ENCODE results near the gene DNAAF5. TPM values are rescaled to one million over a fixed set of nuclear protein-coding genes. Genes with fewer than 3 reads are reported as not detected.
"Not testable (repeated sequence)": the region's sequence is repeated elsewhere in the genome, so short reads cannot be mapped to it uniquely, and the experiment has no call there.

DNAAF5 gene
- total RNA-seq, 4 donors from 2014 or later: 26.8 to 75.8 (median 45.3) TPM

DNA sequence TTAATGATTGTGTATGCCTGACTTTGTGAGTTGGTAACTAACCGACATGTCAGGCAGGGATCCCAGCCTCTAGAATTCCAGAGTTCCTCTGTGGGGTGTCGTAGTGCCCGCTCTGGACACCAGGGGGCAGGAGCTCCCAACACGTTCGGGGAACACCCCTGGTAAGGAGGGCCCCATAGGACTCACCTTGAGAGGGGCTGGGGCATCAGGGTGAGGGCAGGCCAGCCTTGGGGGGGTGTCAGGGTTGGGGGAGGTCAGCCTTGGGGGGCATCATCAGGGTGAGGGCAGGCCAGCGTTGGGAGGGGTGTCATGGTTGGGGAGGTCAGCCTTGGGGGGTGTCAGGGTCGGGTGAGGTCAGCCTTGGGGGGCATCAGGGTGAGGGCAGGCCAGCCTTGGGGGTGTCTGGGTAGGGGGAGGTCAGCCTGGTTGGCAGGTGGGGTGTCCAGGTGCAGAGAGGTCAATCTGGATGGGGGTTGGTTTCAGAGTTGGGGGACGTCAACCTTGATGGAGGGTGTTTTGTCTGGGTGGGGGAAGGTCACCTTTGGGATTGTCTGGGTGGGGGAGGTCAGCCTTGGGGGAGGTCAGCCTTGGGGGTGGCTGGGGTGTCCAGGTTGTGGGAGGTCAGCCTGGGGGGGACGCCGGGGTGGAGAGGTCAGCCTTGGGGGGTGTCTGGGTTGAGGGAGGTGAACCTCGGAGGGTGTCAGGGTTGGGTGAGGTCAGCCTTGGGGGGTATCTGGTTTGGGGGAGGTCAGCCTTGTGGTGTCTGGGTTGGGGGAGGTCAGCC, 60.2 kb downstream of the DNAAF5 start:
- peak; percentile 40 to 86 (median 84) for DNase-seq
- Histone ChIP-seq H3K4me3 (no peak overlapping the region), H3K4me1 (no peaks in the 10 kb centered on the region), H3K36me3 (peaks cover 0 to 38% (median 0%) of the 10 kb centered on the region in 3 donors), H3K27me3 (no peaks in the 10 kb centered on the region), H3K27ac (no peak overlapping the region), H3K9me3 (no peaks in the 10 kb centered on the region)
- TF ChIP-seq, protein P1, sequence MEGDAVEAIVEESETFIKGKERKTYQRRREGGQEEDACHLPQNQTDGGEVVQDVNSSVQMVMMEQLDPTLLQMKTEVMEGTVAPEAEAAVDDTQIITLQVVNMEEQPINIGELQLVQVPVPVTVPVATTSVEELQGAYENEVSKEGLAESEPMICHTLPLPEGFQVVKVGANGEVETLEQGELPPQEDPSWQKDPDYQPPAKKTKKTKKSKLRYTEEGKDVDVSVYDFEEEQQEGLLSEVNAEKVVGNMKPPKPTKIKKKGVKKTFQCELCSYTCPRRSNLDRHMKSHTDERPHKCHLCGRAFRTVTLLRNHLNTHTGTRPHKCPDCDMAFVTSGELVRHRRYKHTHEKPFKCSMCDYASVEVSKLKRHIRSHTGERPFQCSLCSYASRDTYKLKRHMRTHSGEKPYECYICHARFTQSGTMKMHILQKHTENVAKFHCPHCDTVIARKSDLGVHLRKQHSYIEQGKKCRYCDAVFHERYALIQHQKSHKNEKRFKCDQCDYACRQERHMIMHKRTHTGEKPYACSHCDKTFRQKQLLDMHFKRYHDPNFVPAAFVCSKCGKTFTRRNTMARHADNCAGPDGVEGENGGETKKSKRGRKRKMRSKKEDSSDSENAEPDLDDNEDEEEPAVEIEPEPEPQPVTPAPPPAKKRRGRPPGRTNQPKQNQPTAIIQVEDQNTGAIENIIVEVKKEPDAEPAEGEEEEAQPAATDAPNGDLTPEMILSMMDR (IDR thresholded peaks at IDR 0.05): peak; percentile 66 to 89 (median 82)
- no peak for TF ChIP-seq POLR2A (IDR thresholded peaks at IDR 0.05)

DNA sequence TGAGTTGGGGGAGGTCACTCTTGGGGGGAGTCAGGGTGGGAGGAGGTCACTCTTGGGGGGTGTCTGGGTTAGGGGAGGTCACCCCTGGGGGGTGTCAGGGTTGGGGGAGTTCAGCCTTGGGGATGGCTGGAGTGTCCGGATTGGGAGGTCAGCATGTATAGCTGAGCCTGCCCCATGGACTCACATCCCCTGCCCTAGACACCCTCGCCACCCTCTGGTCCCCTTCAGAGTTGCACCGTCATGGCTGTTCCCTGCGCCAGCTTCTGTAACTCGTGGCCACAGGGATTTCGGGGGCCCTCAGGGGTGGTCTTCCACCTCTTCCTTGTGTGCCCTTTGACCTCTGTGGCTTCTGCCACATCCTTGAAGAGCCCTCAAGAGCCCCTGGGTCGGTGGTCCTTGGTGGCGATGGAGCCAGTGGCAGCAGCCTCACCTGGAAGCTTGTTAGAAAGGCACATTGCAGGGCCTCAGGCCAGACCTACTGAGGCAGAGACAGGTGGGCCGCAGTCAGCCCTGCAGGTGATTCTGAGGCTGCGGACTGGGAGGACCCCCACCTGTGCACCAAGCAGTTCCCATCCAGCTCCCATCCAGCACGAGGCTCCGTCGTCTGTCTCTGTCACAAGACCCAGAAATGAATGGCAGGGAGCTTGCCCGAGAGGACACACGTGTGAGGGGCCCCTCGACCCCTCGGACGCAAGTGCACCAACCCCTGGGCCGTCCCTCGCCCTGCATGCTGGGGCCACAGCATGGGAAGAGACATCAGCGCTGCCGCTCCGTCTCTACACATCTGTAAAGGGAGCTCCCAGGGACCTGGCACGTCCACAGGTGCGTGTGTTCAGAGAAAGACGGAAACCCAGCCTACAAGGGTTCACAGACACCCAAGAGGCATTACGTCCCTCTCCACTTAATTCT, 61.1 kb downstream of the DNAAF5 start:
- no peaks in the 10 kb centered on the region for H3K4me1 ChIP-seq
- H3K36me3 ChIP-seq: peaks cover 0 to 29% (median 0%) of the 10 kb centered on the region in 3 donors
- no peaks in the 10 kb centered on the region for H3K27me3 ChIP-seq
- no peaks in the 10 kb centered on the region for H3K9me3 ChIP-seq
- H3K4me3 ChIP-seq: no peak overlapping the region
- TF ChIP-seq POLR2A (IDR thresholded peaks at IDR 0.05): no peak
- TF ChIP-seq, protein P1 (IDR thresholded peaks at IDR 0.05): no peak
- no peak for DNase-seq
- H3K27ac ChIP-seq: no peak overlapping the region

DNA sequence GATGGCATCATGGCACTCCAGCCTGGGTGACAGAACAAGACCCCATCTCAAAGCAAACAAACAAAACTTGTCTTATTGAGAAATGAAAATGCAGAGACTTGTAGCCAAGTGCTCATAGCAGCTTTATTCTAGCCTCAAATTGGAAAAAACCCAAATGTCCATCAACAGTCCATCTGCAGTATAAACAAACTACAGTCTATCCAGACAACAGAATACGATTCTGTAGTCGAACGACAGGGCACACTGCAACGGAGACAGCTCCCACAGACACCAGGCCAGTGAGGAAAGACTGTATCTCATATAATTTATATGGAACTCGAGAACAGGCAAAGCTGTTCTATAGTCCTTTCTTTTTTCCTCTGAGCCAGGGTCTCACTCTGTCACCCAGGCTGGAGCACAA, 65.0 kb downstream of the DNAAF5 start:
- no peaks in the 10 kb centered on the region for H3K4me1 ChIP-seq
- H3K9me3 ChIP-seq: peaks cover 0 to 9% (median 0%) of the 10 kb centered on the region in 4 donors
- TF ChIP-seq, protein P1 (IDR thresholded peaks at IDR 0.05): no peak
- no peak for TF ChIP-seq POLR2A (IDR thresholded peaks at IDR 0.05)
- no peak overlapping the region for H3K4me3 ChIP-seq
- DNase-seq: no peak
- H3K27me3 ChIP-seq: no peaks in the 10 kb centered on the region
- H3K27ac ChIP-seq: no peak overlapping the region
- H3K36me3 ChIP-seq: no peaks in the 10 kb centered on the region

DNA sequence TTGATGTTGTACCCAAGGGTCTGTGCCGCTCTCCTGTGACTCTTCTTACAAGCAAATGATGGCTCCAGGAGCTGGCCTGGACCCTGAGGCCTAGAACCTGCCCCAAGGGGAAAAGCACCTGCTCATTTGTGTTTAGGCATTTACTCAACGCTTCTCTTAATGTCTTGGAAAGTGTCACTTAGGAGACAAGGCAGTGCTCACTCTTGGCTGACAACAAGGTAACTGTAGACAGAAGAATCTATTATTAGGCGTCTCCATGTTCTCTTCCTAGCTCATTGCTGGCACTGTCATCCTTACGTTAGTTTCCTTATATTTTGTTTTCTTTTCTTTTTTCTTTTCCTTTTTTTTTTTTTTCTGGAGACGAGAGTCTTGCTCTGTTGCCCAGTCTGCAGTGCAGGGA, 67.7 kb downstream of the DNAAF5 start:
- Histone ChIP-seq H3K27me3 (no peaks in the 10 kb centered on the region), H3K4me1 (no peaks in the 10 kb centered on the region), H3K27ac (peak overlapping the region in 1 of 4 donors; percentile 71), H3K9me3 (peaks cover 0 to 9% (median 0%) of the 10 kb centered on the region in 4 donors), H3K4me3 (no peak overlapping the region), H3K36me3 (no peaks in the 10 kb centered on the region)
- no peak for TF ChIP-seq POLR2A (IDR thresholded peaks at IDR 0.05)
- TF ChIP-seq, protein P1 (IDR thresholded peaks at IDR 0.05): no peak
- no peak for DNase-seq

DNA sequence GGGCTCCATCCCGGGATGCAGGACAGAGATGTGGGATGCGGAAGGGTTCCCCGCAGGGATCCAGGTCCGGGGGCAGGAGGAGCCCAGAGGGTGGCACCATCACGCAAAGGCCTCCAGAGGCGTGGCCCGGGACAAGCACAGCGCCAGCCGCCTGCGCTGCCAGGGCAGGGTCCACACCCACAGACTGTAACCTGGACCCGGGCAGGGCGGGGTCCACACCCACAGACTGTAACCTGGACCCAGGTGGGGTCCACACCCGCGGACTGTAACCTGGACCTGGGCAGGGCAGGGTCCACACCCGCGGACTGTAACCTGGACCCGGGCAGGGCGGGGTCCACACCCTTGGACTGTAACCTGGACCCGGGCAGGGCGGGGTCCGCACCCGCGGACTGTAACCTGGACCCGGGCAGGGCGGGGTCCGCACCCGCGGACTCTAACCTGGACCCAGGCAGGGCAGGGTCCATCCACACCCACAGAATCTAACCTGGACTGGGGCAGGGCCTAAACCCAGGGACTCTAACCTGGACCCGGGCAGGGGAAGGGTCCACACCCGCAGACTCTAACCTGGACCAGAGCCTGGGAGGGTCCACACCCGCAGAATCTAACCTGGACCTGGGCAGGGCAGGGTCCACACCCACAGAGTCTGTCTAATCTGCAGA, 68.3 kb downstream of the DNAAF5 start:
- TF ChIP-seq, protein P1 (IDR thresholded peaks at IDR 0.05): no peak
- TF ChIP-seq POLR2A (IDR thresholded peaks at IDR 0.05): no peak
- H3K27me3 ChIP-seq: no peaks in the 10 kb centered on the region
- peaks cover 0 to 9% (median 0%) of the 10 kb centered on the region in 4 donors for H3K9me3 ChIP-seq
- H3K4me1 ChIP-seq: no peaks in the 10 kb centered on the region
- H3K27ac ChIP-seq: peak overlapping the region in 2 of 4 donors; percentile 71 to 73
- H3K4me3 ChIP-seq: no peak overlapping the region
- H3K36me3 ChIP-seq: no peaks in the 10 kb centered on the region
- peak in 2 of 3 donors; percentile 53 to 78 for DNase-seq

DNA sequence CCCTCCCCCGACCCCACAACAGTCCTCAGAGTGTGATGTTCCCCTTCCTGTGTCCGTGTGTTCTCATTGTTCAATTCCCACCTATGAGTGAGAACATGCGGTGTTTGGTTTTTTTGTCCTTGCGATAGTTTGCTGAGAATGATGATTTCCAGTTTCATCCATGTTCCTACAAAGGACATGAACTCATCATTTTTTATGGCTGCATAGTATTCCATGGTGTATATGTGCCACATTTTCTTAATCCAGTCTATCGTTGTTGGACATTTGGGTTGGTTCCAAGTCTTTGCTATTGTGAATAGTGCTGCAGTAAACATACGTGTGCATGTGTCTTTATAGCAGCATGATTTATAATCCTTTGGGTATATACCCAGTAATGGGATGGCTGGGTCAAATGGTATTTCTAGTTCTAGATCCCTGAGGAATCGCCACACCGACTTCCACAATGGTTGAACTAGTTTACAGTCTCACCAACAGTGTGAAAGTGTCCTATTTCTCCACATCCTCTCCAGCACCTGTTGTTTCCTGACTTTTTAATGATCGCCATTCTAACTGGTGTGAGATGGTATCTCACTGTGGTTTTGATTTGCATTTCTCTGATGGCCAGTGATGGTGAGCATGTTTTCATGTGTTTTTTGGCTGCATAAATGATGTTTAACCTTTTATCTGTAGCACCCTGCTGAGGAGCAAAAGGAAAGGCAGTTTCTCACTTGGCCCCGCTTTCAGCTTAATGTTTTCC, 70.1 kb downstream of the DNAAF5 start:
- H3K4me1 ChIP-seq, DNase-seq, H3K4me3 ChIP-seq, H3K9me3 ChIP-seq, H3K36me3 ChIP-seq, H3K27me3 ChIP-seq: not testable (repeated sequence)
- H3K27ac ChIP-seq: peak overlapping the region in 1 of 4 donors; percentile 52
